Bladder microvascular endothelial cell (primary cell): ENCODE results near the gene OR51B2. TPM values are rescaled to one million over a fixed set of nuclear protein-coding genes. Genes with fewer than 3 reads are reported as not detected.

Experiments used
- total RNA-seq: library from RNA; depleted of rRNA; stranded (reverse); fragments of >200 nt; gene quantifications from 2 replicates; pipeline ENCODE4 v1.2.3, GENCODE V29; 2014

The OR51B2 gene, protein sequence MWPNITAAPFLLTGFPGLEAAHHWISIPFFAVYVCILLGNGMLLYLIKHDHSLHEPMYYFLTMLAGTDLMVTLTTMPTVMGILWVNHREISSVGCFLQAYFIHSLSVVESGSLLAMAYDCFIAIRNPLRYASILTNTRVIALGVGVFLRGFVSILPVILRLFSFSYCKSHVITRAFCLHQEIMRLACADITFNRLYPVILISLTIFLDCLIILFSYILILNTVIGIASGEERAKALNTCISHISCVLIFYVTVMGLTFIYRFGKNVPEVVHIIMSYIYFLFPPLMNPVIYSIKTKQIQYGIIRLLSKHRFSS
- total RNA-seq, result not detected in 2 replicates

DNA sequence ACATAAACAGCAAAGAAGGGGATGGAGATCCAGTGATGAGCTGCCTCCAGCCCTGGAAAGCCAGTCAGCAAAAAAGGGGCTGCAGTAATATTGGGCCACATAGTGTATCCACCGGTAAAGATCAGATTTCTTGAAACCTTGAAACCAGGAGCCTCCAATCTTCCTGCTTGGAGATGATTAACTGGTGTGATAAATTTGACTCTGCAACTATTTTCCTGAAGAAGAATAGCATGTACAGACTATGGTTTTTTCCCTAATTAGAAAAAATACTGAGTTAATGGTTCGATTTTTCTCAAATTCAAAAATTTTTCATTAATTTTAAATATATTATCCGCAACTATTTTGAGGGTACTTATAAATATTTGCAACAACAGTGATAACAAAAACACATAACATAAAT is at the start of gene OR51B2:
OR51B2 (minus strand) TSS at position 101 of the 400 bp plus-strand sequence; CDS start at position 101, 0 bp downstream.

DNA sequence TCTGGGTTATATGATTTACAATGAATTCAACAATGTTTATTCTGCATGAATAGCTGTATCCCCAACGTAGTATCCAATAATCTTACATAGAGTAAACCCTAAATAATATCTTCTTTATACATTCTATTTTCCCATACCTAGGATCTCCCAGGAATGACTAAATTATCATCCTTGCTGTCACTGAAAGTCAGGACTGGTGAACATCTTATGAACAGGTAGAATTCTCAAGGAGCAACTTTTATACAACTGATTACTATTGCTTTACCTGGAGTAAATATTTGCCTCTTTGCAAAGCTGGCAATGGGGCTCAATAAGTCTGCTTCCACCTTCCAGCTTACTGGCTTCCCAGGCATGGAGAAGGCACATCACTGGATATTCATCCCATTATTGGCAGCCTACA is 27.1 kb upstream of the OR51B2 start, which contains the start of gene OR51B6:
OR51B6 (plus strand) TSS at position 301 of the 400 bp plus-strand sequence; CDS start at position 301, 0 bp downstream.

GRCh38 chr11:5343474-5344335 is 19.6 kb upstream of the OR51B2 start, which contains the start of gene OR51B5:
Gene OR51B5 (minus strand): TSS chr11:5343524. CDS start chr11:5343524, 0 bp downstream.

GRCh38 chr11:5301846-5302245 is 22.3 kb downstream of the OR51B2 start, which contains the start of gene OR51B4:
Gene OR51B4 (minus strand): TSS chr11:5301946. CDS start chr11:5301946, 0 bp downstream.

Other genes starting within 250 kb of the OR51B2 start
- gene OR52A5, start 185.9 kb downstream of the OR51B2 start, total RNA-seq, result not detected in 2 replicates
- gene OR52A1, start 169.5 kb downstream of the OR51B2 start, total RNA-seq, result not detected in 2 replicates
- not detected in 2 replicates for gene OR51V1, start 123.6 kb downstream of the OR51B2 start, total RNA-seq
- not detected in 2 replicates for gene HBB, start 97.2 kb downstream of the OR51B2 start, total RNA-seq
- gene HBD, start 89.8 kb downstream of the OR51B2 start, total RNA-seq, result not detected in 2 replicates
- gene HBG1, start 74.4 kb downstream of the OR51B2 start, total RNA-seq, result not detected in 2 replicates
- not detected in 2 replicates for gene HBG2, start 69.5 kb downstream of the OR51B2 start, total RNA-seq
- not detected in 2 replicates for gene HBE1, start 54.4 kb downstream of the OR51B2 start, total RNA-seq
- gene OR51B4, start 22.4 kb downstream of the OR51B2 start, total RNA-seq, result not detected in 2 replicates
- not detected in 2 replicates for gene OR51B5, start 19.2 kb upstream of the OR51B2 start, total RNA-seq
- not detected in 2 replicates for gene OR51B6, start 27.2 kb upstream of the OR51B2 start, total RNA-seq
- not detected in 2 replicates for gene OR51M1, start 59.5 kb upstream of the OR51B2 start, total RNA-seq
- not detected in 2 replicates for gene OR51Q1, start 97.8 kb upstream of the OR51B2 start, total RNA-seq
- gene OR51I1, start 117.2 kb upstream of the OR51B2 start, total RNA-seq, result not detected in 2 replicates
- gene OR51I2, start 125.0 kb upstream of the OR51B2 start, total RNA-seq, result not detected in 2 replicates
- not detected in 2 replicates for gene OR52D1, start 164.4 kb upstream of the OR51B2 start, total RNA-seq
- not detected in 2 replicates for gene UBQLN3, start 185.7 kb upstream of the OR51B2 start, total RNA-seq
- not detected in 2 replicates for gene UBQLNL, start 192.4 kb upstream of the OR51B2 start, total RNA-seq
- gene OR52H1, start 224.2 kb upstream of the OR51B2 start, total RNA-seq, result 0.38 TPM in 1 of 2 replicates, not detected in the other